Fibroblast of villous mesenchyme (primary cell): ENCODE results near the gene ZNF266. TPM values are rescaled to one million over a fixed set of nuclear protein-coding genes. Genes with fewer than 3 reads are reported as not detected.

Source experiments
- DNase-seq: peaks from one replicate; pipeline ENCODE4 v3.0.0-alpha.2; 2010; ENCODE audit warnings: low read depth
- H3K4me3 ChIP-seq: 2 replicates; pipeline ENCODE4 v1.5.1; 2011; ENCODE audit warnings: low read depth, mild to moderate bottlenecking, low read length
- CTCF ChIP-seq: IDR thresholded peaks from 2 replicates; pipeline ENCODE4 v1.5.1; 2012; ENCODE audit warnings: low read depth, mild to moderate bottlenecking, low read length; ENCODE audit not compliant: insufficient read depth
- total RNA-seq: library from RNA; depleted of rRNA; stranded (reverse); fragments of >200 nt; gene quantifications from 2 replicates; pipeline ENCODE4 v1.2.3, GENCODE V29; 2012

ZNF266 gene
- total RNA-seq, 1 donor = 7.3 TPM

GRCh38 chr19:9453953-9454352 lies 18.6 kb upstream of the ZNF266 start:
- no peak overlapping the region for H3K4me3 ChIP-seq
- no peak for DNase-seq
- no peak for TF ChIP-seq CTCF

GRCh38 chr19:9445037-9445436 lies 9.7 kb upstream of the ZNF266 start:
- no peak for TF ChIP-seq CTCF
- no peak overlapping the region for H3K4me3 ChIP-seq
- no peak for DNase-seq

GRCh38 chr19:9436358-9436757 lies 985 bp upstream of the ZNF266 start:
- no peak for TF ChIP-seq CTCF
- no peak overlapping the region for H3K4me3 ChIP-seq
- DNase-seq = no peak

GRCh38 chr19:9431475-9431874 lies 3.9 kb downstream of the ZNF266 start:
- no peak overlapping the region for H3K4me3 ChIP-seq
- peak; percentile 37 for TF ChIP-seq CTCF
- no peak for DNase-seq

- TF ChIP-seq CTCF = no peak
- no peak for DNase-seq
Observed at GRCh38 chr19:9430444-9430843, 4.9 kb downstream of the ZNF266 start.

GRCh38 chr19:9427941-9428340 lies 7.4 kb downstream of the ZNF266 start:
- no peak for DNase-seq
- H3K4me3 ChIP-seq = no peak overlapping the region
- TF ChIP-seq CTCF = no peak

More at GRCh38 chr19:9430444-9430843, 4.9 kb downstream of the ZNF266 start:
- H3K4me3 ChIP-seq = no peak overlapping the region

- TF ChIP-seq CTCF = no peak
- DNase-seq = no peak
- no peak overlapping the region for H3K4me3 ChIP-seq
Observed at GRCh38 chr19:9413240-9413954, 22.0 kb downstream of the ZNF266 start.
